H1 (cell line): ENCODE results near the gene PSMD9. TPM values are rescaled to one million over a fixed set of nuclear protein-coding genes. Genes with fewer than 3 reads are reported as not detected.

Experiments used
- CTCF ChIA-PET: fragments of 300-600 bp; sonication (Branson Sonifier 250); formaldehyde crosslinking; loops from one replicate; lab custom pipeline; 2021; ENCODE audit not compliant: partially characterized antibody; lab: Charles Lee
- POLR2A ChIA-PET: fragments of 300-600 bp; sonication (Branson Sonifier 250); formaldehyde crosslinking; loops from one replicate; lab custom pipeline; 2021; ENCODE audit warnings: inconsistent platforms; ENCODE audit not compliant: partially characterized antibody; lab: Charles Lee
- DNase-seq, 2 experiments: peaks; one replicate each; pipeline versions ENCODE4 v3.0.0 to v3.0.0-alpha.2; 2010 to 2022; ENCODE audit warnings: low spot score in 2 of 2, low read depth in 1 of 2, mixed read lengths in 1 of 2
- FAIRE-seq: peaks from 2 replicates; lab custom pipeline; 2011; peaks lifted over from hg19 to GRCh38; lab: Jason Lieb, UNC
- H2AFZ ChIP-seq: 2 replicates; pipeline ENCODE4 v1.8.1; 2012; ENCODE audit warnings: low read length, inconsistent platforms
- H2AK5ac ChIP-seq: 2 replicates; pipeline ENCODE4 v1.6.1; 2013; ENCODE audit warnings: low read depth, low read length
- H2BK120ac ChIP-seq: replicated peaks from 2 replicates; pipeline ENCODE3; 2013; ENCODE audit warnings: low read depth, low read length, inconsistent platforms
- H2BK12ac ChIP-seq: 2 replicates; pipeline ENCODE4 v1.6.1; 2013; ENCODE audit warnings: low read depth, low read length
- H2BK15ac ChIP-seq: 2 replicates; pipeline ENCODE4 v1.6.1; 2013; ENCODE audit warnings: low read length
- H2BK20ac ChIP-seq: 2 replicates; pipeline ENCODE4 v1.6.1; 2013; ENCODE audit warnings: low read length
- H2BK5ac ChIP-seq: 2 replicates; pipeline ENCODE4 v1.6.1; 2013; ENCODE audit warnings: low read depth, low read length
- H3K14ac ChIP-seq: 2 replicates; pipeline ENCODE4 v1.6.1; 2013; ENCODE audit warnings: inconsistent platforms; ENCODE audit not compliant: insufficient read length
- H3K18ac ChIP-seq: 2 replicates; pipeline ENCODE4 v1.6.1; 2013; ENCODE audit warnings: low read length; ENCODE audit errors: extremely low read depth
- H3K23ac ChIP-seq: 2 replicates; pipeline ENCODE4 v1.6.1; 2013; ENCODE audit warnings: inconsistent platforms; ENCODE audit not compliant: insufficient read length
- H3K23me2 ChIP-seq: 2 replicates; pipeline ENCODE4 v1.6.1; 2013; ENCODE audit warnings: low read depth, low read length
- H3K27ac ChIP-seq: 2 replicates; pipeline ENCODE4 v1.6.1; 2011; ENCODE audit warnings: low read depth, low read length, inconsistent platforms
- H3K27me3 ChIP-seq, 4 experiments: replicated peaks in 1 of 4; 1 replicate in 1 of 4; 2 replicates in 3 of 4; pipeline versions ENCODE4 v1.6.1 to v1.8.1; 2011 to 2013; ENCODE audit warnings: low read length in 3 of 4, mild to moderate bottlenecking in 3 of 4, inconsistent platforms in 2 of 4, mixed read lengths in 2 of 4, moderate library complexity in 1 of 4; ENCODE audit not compliant: control insufficient read depth in 3 of 4, insufficient read depth in 3 of 4; ENCODE audit errors: extremely low read depth in 1 of 4
- H3K36me3 ChIP-seq, 4 experiments: 2 replicates each; pipeline versions ENCODE4 v1.6.1 to v1.8.1; 2011 to 2013; ENCODE audit warnings: mild to moderate bottlenecking in 4 of 4, low read length in 3 of 4, moderate library complexity in 2 of 4, control low read depth in 1 of 4, inconsistent platforms in 1 of 4; ENCODE audit not compliant: insufficient read depth in 4 of 4, control insufficient read depth in 2 of 4
- H3K4ac ChIP-seq: replicated peaks from 2 replicates; pipeline ENCODE3; 2013; ENCODE audit warnings: low read length, low read depth, mixed read lengths, inconsistent platforms; ENCODE audit not compliant: insufficient read length
- H3K4me1 ChIP-seq, 4 experiments: replicated peaks in 1 of 4; 1 replicate in 1 of 4; 2 replicates in 3 of 4; pipeline versions ENCODE4 v1.6.1 to v1.8.1; 2011 to 2013; ENCODE audit warnings: low read length in 3 of 4, inconsistent platforms in 2 of 4, mixed read lengths in 1 of 4; ENCODE audit not compliant: insufficient read depth in 4 of 4, control insufficient read depth in 3 of 4
- H3K4me2 ChIP-seq, 2 experiments: 2 replicates each; pipeline versions ENCODE4 v1.6.1 to v1.8.1; 2011 to 2013; ENCODE audit warnings: low read depth in 2 of 2, low read length in 2 of 2, control low read depth in 1 of 2, inconsistent platforms in 1 of 2, mild to moderate bottlenecking in 1 of 2; ENCODE audit not compliant: insufficient read depth in 1 of 2
- H3K4me3 ChIP-seq, 4 experiments: fragments of 200-600, 300-600 bp in 1 of 4; sonication (generic), shearing (Covaris generic), sonication (Bioruptor Twin) in 1 of 4; 2 replicates each; pipeline versions ENCODE4 v1.5.1 to v1.8.1; 2011 to 2016; ENCODE audit warnings: low read length in 4 of 4, low read depth in 3 of 4, control low read depth in 2 of 4, inconsistent platforms in 2 of 4, mild to moderate bottlenecking in 2 of 4, mixed read lengths in 1 of 4, moderate library complexity in 1 of 4; ENCODE audit not compliant: insufficient read depth in 2 of 4; ENCODE audit errors: extremely low read depth in 1 of 4
- H3K56ac ChIP-seq: replicated peaks from 2 replicates; pipeline ENCODE3; 2013; ENCODE audit warnings: low read depth, mild to moderate bottlenecking, mixed read lengths, low read length, inconsistent platforms; ENCODE audit not compliant: insufficient read length
- H3K79me1 ChIP-seq: 2 replicates; pipeline ENCODE4 v1.6.1; 2013; ENCODE audit warnings: low read depth, low read length, control low read depth
- H3K79me2 ChIP-seq, 2 experiments: 2 replicates each; pipeline versions ENCODE4 v1.6.1 to v1.8.1; 2012 to 2013; ENCODE audit warnings: low read length in 2 of 2, mild to moderate bottlenecking in 2 of 2, inconsistent platforms in 1 of 2; ENCODE audit not compliant: insufficient read depth in 2 of 2, control insufficient read depth in 1 of 2
- H3K9ac ChIP-seq, 4 experiments: replicated peaks in 1 of 4; 1 replicate in 1 of 4; 2 replicates in 3 of 4; pipeline versions ENCODE4 v1.6.1 to v1.8.1; 2011 to 2013; ENCODE audit warnings: low read depth in 3 of 4, low read length in 3 of 4, control low read depth in 2 of 4, mild to moderate bottlenecking in 2 of 4, moderate library complexity in 2 of 4, inconsistent platforms in 1 of 4; ENCODE audit errors: extremely low read depth in 1 of 4
- H3K9me3 ChIP-seq, 2 experiments: 2 replicates each; pipeline versions ENCODE4 v1.6.1 to v1.8.1; 2012 to 2013; ENCODE audit warnings: mild to moderate bottlenecking in 2 of 2, moderate library complexity in 2 of 2, control low read depth in 1 of 2, inconsistent platforms in 1 of 2, low read depth in 1 of 2, low read length in 1 of 2, mixed read lengths in 1 of 2; ENCODE audit not compliant: insufficient read depth in 2 of 2
- H4K20me1 ChIP-seq, 2 experiments: replicated peaks in 1 of 2; 2 replicates each; pipeline versions ENCODE3 to v1.8.1; 2011 to 2013; ENCODE audit warnings: inconsistent platforms in 2 of 2, low read length in 2 of 2, mild to moderate bottlenecking in 1 of 2; ENCODE audit not compliant: insufficient read depth in 2 of 2, control insufficient read depth in 1 of 2
- H4K5ac ChIP-seq: 2 replicates; pipeline ENCODE4 v1.6.1; 2013; ENCODE audit warnings: low read length, low read depth, mixed read lengths, inconsistent platforms; ENCODE audit not compliant: insufficient read length
- H4K8ac ChIP-seq: 2 replicates; pipeline ENCODE4 v1.8.0; 2013; ENCODE audit warnings: mild to moderate bottlenecking, moderate library complexity, low read length, inconsistent platforms; ENCODE audit not compliant: insufficient read depth; ENCODE audit errors: extremely low read depth
- H4K91ac ChIP-seq: replicated peaks from 2 replicates; pipeline ENCODE3; 2013; ENCODE audit warnings: low read length, mixed read lengths, inconsistent platforms; ENCODE audit not compliant: insufficient read length
- CREB1 ChIP-seq: IDR thresholded peaks from 2 replicates; pipeline ENCODE4 v1.6.1; 2012; ENCODE audit warnings: inconsistent platforms
- CTCF ChIP-seq, 3 experiments: IDR thresholded peaks; 1 replicate in 2 of 3; 2 replicates in 1 of 3; pipeline versions ENCODE4 v1.5.1 to v1.6.1; 2011; ENCODE audit warnings: low read length in 3 of 3, mild to moderate bottlenecking in 3 of 3, inconsistent platforms in 2 of 3, low read depth in 1 of 3, moderate library complexity in 1 of 3; ENCODE audit not compliant: insufficient read depth in 1 of 3; ENCODE audit errors: control extremely low read depth in 1 of 3
- KDM1A ChIP-seq: fragments of 200-600, 300-600 bp; sonication (generic); IDR thresholded peaks from 2 replicates; pipeline ENCODE4 v1.7.1; 2016; ENCODE audit warnings: mild to moderate bottlenecking, low read length, borderline replicate concordance
- SIX5 ChIP-seq: IDR thresholded peaks from 2 replicates; pipeline ENCODE4 v1.6.1; 2011; ENCODE audit warnings: mild to moderate bottlenecking, low read depth, low read length
- SP4 ChIP-seq: IDR thresholded peaks from 2 replicates; pipeline ENCODE4 v1.6.1; 2012; ENCODE audit warnings: low read length, inconsistent platforms
- TBP ChIP-seq: IDR thresholded peaks from 2 replicates; pipeline ENCODE4 v1.6.1; 2011; ENCODE audit warnings: low read depth, low read length, improper control_type of control experiment
- ZNF274 ChIP-seq: IDR thresholded peaks from 2 replicates; pipeline ENCODE4 v1.7.0; 2012; ENCODE audit warnings: low read length, borderline replicate concordance; ENCODE audit errors: extremely low read depth
- WGBS, 2 experiments: shearing (Covaris generic) in 1 of 2; methylation state at CpG; one replicate each; pipeline versions ENCODE4 v1.1.6 to v1.1.7; 2013 to 2015; ENCODE audit warnings: low lambda C conversion rate in 2 of 2, mixed read lengths in 2 of 2, inconsistent platforms in 1 of 2, low coverage in 1 of 2, missing lambda C conversion rate in 1 of 2; ENCODE audit not compliant: insufficient replicate concordance in 2 of 2, insufficient coverage in 1 of 2, insufficient read length in 1 of 2; ENCODE audit errors: extremely low coverage in 1 of 2, missing lambda C conversion rate in 1 of 2; 5-methylcytosine and 5-hydroxymethylcytosine counted together
- polyA plus RNA-seq, 7 experiments: library from polyadenylated mRNA; depleted of rRNA in 3 of 7; stranded (reverse) in 5 of 7; unstranded in 2 of 7; fragments of >200 nt in 5 of 7; fragments of 200-250 nt in 2 of 7; gene quantifications; 1 replicate in 5 of 7; 2 replicates in 1 of 7; 4 replicates in 1 of 7; pipeline versions ENCODE4 v1.2.1 to v1.2.3, GENCODE V29; 2011 to 2013; ENCODE audit warnings: missing spikeins in 2 of 7, mixed read lengths in 2 of 7
- total RNA-seq: library from RNA; stranded (reverse); fragmentation: NEBNext Ultra II Directional; extraction: Animal tissue kit (Norgen Biotek cat#: 25700); gene quantifications from 2 replicates; pipeline ENCODE4 v1.2.1, GENCODE V29; 2021
- TF ChIP-seq, protein P1 (sequence below): IDR thresholded peaks from 2 replicates; pipeline ENCODE4 v1.6.1; 2011; ENCODE audit warnings: low read length, improper control_type of control experiment

Gene PSMD9
- total and polyA plus RNA-seq, 2 of the 8 experiments (the other 6 are each of a cell fraction or from before 2014, with no cell fraction given): 28.8 to 36.1 TPM

GRCh38 chr12:121955258-121956237 lies 67.0 kb downstream of the PSMD9 start:
- no peak overlapping the region for H2BK15ac ChIP-seq
- no peak overlapping the region for H2BK20ac ChIP-seq
- H3K56ac ChIP-seq: no peak overlapping the region
- H3K27me3 ChIP-seq: no peaks in the 10 kb centered on the region
- H3K9ac ChIP-seq: no peak overlapping the region
- H2AFZ ChIP-seq: no peak overlapping the region
- H4K20me1 ChIP-seq: no peaks in the 10 kb centered on the region
- H4K8ac ChIP-seq: no peak overlapping the region
- ChIA-PET CTCF (interaction anchor here (0.5 to 1.5 kb wide), 4 partner anchors 12 to 99 kb away, joined by 3 to 4 read pairs (median 3); no protein-coding TSS in a partner anchor), POLR2A (no interaction called here)
- no peak overlapping the region for H4K5ac ChIP-seq
- no peak overlapping the region for H4K91ac ChIP-seq
- no peak overlapping the region for H2BK12ac ChIP-seq
- H3K36me3 ChIP-seq: no peaks in the 10 kb centered on the region
- no peak overlapping the region for H3K4ac ChIP-seq
- H3K4me1 ChIP-seq: peaks cover 0 to 7% (median 3%) of the 10 kb centered on the region in 4 experiments; a peak in 3 of 7 replicates
- FAIRE-seq: peak; percentile 7
- no peak for DNase-seq
- H3K9me3 ChIP-seq: no peaks in the 10 kb centered on the region
- no peak overlapping the region for H3K27ac ChIP-seq
- no peak overlapping the region for H2BK5ac ChIP-seq
- no peak overlapping the region for H2BK120ac ChIP-seq
- no peaks in the 10 kb centered on the region for H3K79me2 ChIP-seq
- H3K23me2 ChIP-seq: no peaks in the 10 kb centered on the region
- H3K23ac ChIP-seq: no peak overlapping the region
- no peak overlapping the region for H3K14ac ChIP-seq
- no peak overlapping the region for H3K4me3 ChIP-seq
- H3K79me1 ChIP-seq: no peaks in the 10 kb centered on the region
- 89% methylated on average over 13 of the region's 13 CpGs; no CpG with 5 or more reads in 1 of the 2 experiments for WGBS, 2 experiments
- no peak overlapping the region for H2AK5ac ChIP-seq
- H3K4me2 ChIP-seq: no peak overlapping the region
- no peak overlapping the region for H3K18ac ChIP-seq
- TF ChIP-seq SP4 (no peak), SIX5 (no peak), CREB1 (no peak), ZNF274 (no peak), KDM1A (peak; percentile 54; the same call in 1 of the 2 replicates), CTCF (IDR thresholded peaks at IDR 0.05; ENCODE audit: control extremely low read depth in 1 of 3, insufficient read depth in 1 of 3, low read depth in 1 of 3, low read length in 3 of 3) (peak; percentile 25 to 60 (median 44)), TBP (no peak)
- TF ChIP-seq, protein P1, sequence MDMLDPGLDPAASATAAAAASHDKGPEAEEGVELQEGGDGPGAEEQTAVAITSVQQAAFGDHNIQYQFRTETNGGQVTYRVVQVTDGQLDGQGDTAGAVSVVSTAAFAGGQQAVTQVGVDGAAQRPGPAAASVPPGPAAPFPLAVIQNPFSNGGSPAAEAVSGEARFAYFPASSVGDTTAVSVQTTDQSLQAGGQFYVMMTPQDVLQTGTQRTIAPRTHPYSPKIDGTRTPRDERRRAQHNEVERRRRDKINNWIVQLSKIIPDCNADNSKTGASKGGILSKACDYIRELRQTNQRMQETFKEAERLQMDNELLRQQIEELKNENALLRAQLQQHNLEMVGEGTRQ: no peak
